ENCODE data around the gene PSD. TPM values are rescaled to one million over a fixed set of nuclear protein-coding genes. Genes with fewer than 3 reads are reported as not detected.

PSD gene
- total and polyA plus RNA-seq, 10 of the 15 experiments (the other 5 are each of a cell fraction or from before 2014, with no cell fraction given): 0.11 to 2.0 (median 0.49) TPM; not detected in 2

DNA sequence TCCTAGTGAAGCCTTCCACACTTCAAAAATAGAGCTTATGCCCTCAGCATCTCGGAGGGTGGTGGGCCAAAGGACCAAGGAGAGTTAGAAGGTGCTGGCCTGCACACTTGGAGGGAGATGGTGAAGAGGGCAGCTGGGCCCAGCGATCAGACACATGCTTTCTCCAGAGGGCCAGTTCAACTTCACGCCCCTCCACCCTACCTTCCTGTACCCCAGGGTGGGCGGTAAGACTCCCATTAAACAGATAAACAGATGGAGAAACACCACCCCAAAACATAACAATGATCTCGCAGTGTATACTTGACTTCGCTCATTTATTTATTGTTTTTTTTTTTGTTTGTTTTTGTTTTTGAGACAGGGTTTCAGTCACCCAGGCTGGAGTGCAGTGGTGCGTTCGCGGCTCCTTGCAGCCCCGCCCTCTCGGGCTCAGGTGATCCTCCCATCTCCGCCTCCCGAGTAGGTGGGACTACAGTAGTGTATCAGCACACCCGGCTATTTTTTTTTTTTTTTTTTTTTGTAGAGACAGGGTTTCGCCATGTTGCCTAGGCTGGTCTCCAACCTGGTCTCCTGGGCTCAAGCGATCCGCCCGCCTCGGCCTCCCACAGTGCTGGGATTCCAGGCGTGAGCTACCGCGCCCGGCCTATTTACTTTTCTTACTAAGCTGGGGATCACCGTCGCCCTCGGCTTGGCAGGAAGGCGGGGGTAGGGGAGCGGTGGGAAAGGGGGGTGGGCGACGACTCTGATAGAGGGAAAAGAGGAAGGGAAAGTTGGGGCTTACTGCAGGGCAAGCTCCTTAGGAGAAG, 30.9 kb upstream of the PSD start:
- Histone ChIP-seq H3K9me3 (replicated peaks; ENCODE audit: control insufficient read depth, insufficient read depth, low read length) (no peaks in the 10 kb centered on the region), H3K4me1 (ENCODE audit: control insufficient read depth, insufficient read depth, low read length) (peaks cover 18% of the 10 kb centered on the region), H3K79me2 (ENCODE audit: control insufficient read depth, insufficient read depth, low read length) (peaks cover 21% of the 10 kb centered on the region), H3K4me3 (peak overlapping the region; percentile 99), H2AFZ (ENCODE audit: control insufficient read depth, low read depth, low read length) (peak overlapping the region; percentile 85), H3K9ac (ENCODE audit: control insufficient read depth, insufficient read depth, low read length) (peak overlapping the region; percentile 90), H4K20me1 (ENCODE audit: control insufficient read depth, insufficient read depth) (no peaks in the 10 kb centered on the region), H3K27ac (ENCODE audit: control insufficient read depth, insufficient read depth) (peak overlapping the region; percentile 88), H3K27me3 (replicated peaks in 1 of 2; ENCODE audit: control insufficient read depth in 2 of 2, insufficient read depth in 2 of 2, low read length in 1 of 2) (no peaks in the 10 kb centered on the region), H3K36me3 (ENCODE audit: control insufficient read depth in 2 of 2, insufficient read depth in 2 of 2, low read length in 1 of 2) (no peaks in the 10 kb centered on the region; a peak in 1 of 4 replicates), H3K4me2 (ENCODE audit: control insufficient read depth, insufficient read depth) (peak overlapping the region; percentile 95)
- DNase-seq (ENCODE audit: low read depth, low spot score) (peak; percentile 55), ATAC-seq (peak; percentile 87), FAIRE-seq (peak; percentile 74)
- 0 out of 2 replicates have a peak, but pooled peaks have one; percentile 57 for TF ChIP-seq NBN (IDR thresholded peaks at IDR 0.05)
- peak; percentile 57 for TF ChIP-seq RAD51 (IDR thresholded peaks at IDR 0.05)
- TF ChIP-seq, protein P1, sequence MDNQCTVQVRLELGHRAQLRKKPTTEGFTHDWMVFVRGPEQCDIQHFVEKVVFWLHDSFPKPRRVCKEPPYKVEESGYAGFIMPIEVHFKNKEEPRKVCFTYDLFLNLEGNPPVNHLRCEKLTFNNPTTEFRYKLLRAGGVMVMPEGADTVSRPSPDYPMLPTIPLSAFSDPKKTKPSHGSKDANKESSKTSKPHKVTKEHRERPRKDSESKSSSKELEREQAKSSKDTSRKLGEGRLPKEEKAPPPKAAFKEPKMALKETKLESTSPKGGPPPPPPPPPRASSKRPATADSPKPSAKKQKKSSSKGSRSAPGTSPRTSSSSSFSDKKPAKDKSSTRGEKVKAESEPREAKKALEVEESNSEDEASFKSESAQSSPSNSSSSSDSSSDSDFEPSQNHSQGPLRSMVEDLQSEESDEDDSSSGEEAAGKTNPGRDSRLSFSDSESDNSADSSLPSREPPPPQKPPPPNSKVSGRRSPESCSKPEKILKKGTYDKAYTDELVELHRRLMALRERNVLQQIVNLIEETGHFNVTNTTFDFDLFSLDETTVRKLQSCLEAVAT (IDR thresholded peaks at IDR 0.05): 0 out of 2 replicates have a peak, but pooled peaks have one; percentile 42
- no peak for TF ChIP-seq HCFC1 (IDR thresholded peaks at IDR 0.05; ENCODE audit: low read length)
- 0 out of 4 replicates have a peak, but pooled peaks of 1 of the 2 experiments have one; percentile 38 for TF ChIP-seq BHLHE40 (IDR thresholded peaks at IDR 0.05; ENCODE audit: borderline replicate concordance in 1 of 2, low read depth in 2 of 2, low read length in 1 of 2)
- no peak for TF ChIP-seq IRF5 (IDR thresholded peaks at IDR 0.05; ENCODE audit: borderline replicate concordance)
- TF ChIP-seq POU2F2 (IDR thresholded peaks at IDR 0.05; ENCODE audit: borderline replicate concordance, low read depth, low read length): 0 out of 3 replicates have a peak, but pooled peaks have one; percentile 6
- TF ChIP-seq FOS (IDR thresholded peaks at IDR 0.05; ENCODE audit: borderline replicate concordance, extremely low read depth, insufficient read length): no peak
- TF ChIP-seq YY1 (IDR thresholded peaks at IDR 0.05; ENCODE audit: low read depth, low read length): peak; percentile 74
- no peak for TF ChIP-seq KAT2A (conservative IDR thresholded peaks at IDR 0.05; ENCODE audit: control insufficient read depth, low read depth, low read length)
- no peak for TF ChIP-seq ZNF274 (IDR thresholded peaks at IDR 0.05; ENCODE audit: insufficient read depth, insufficient read length)
- peak; percentile 35; the same call in 1 of the 2 replicates for TF ChIP-seq SREBF1 (IDR thresholded peaks at IDR 0.05; ENCODE audit: low read length)
- no peak for TF ChIP-seq CHD4 (IDR thresholded peaks at IDR 0.05)
- peak; percentile 94 for TF ChIP-seq ZNF384 (IDR thresholded peaks at IDR 0.05; ENCODE audit: borderline replicate concordance, low read depth, low read length)
- TF ChIP-seq SIN3A (IDR thresholded peaks at IDR 0.05; ENCODE audit: low read depth, low read length): 0 out of 2 replicates have a peak, but pooled peaks have one; percentile 42
- ChIA-PET CTCF (interaction anchor here (0.7 to 4.0 kb wide), 10 partner anchors 9 to 56 kb away, joined by 3 to 21 read pairs (median 4); partner anchors contain the start of genes CUEDC2 and FBXL15), POLR2A (interaction anchor here (0.5 to 6.1 kb wide), 21 partner anchors 8 to 317 kb away, joined by 3 to 69 read pairs (median 5); partner anchors contain the start of genes CUEDC2, FBXL15, GBF1 and NFKB2), SMC1A (ENCODE audit: uncharacterized antibody, unreplicated experiment) (interaction anchor here (0.6 to 3.4 kb wide), 6 partner anchors 13 to 96 kb away, joined by 3 to 23 read pairs (median 4); partner anchors contain the start of genes CUEDC2 and NFKB2), RAD21 (ENCODE audit: unreplicated experiment) (interaction anchor here (0.7 to 3.7 kb wide), 6 partner anchors 11 to 926 kb away, joined by 4 to 20 read pairs (median 10); partner anchors contain the start of genes CUEDC2 and FBXL15)
- intact Hi-C loops (cut with micrococcal nuclease; ENCODE audit: unreplicated experiment) (loop anchor here (2.0 kb wide), 2 partner anchors 17 to 53 kb away; partner anchors contain the start of genes ACTR1A, CUEDC2 and SUFU), in situ Hi-C loops (cut with MboI) (no loop called here)
- no TSS peak for BruUV-seq (replicated peaks)
- 6% methylated on average over 26 of the region's 30 CpGs for WGBS (ENCODE audit: insufficient coverage, insufficient replicate concordance, low lambda C conversion rate, missing lambda C conversion rate)

All from GM12878 (cell line).